Measurements from ENCODE around the gene TCL1A.

- no peak for TF ChIP-seq CTCF (IDR thresholded peaks at IDR 0.05)
- no peak for TF ChIP-seq POLR2A (IDR thresholded peaks at IDR 0.05)
These were observed 32.8 kb downstream of the TCL1A start for GRCh38 chr14:95681153-95681552.

Measured in transverse colon (tissue), 3 donors.